GM23338 (cell line): Measurements from ENCODE around the gene NID2. TPM values are rescaled to one million over a fixed set of nuclear protein-coding genes. Genes with fewer than 3 reads are reported as not detected.

Experiments used
- ATAC-seq: fragments of 200-7000 bp; cut with Tn5 transposase; 3 replicates; pipeline ENCODE4 v1.9.1; 2020
- DNase-seq: peaks from one replicate; pipeline ENCODE4 v3.0.0-alpha.2; 2015; ENCODE audit warnings: low spot score
- H2AFZ ChIP-seq: fragments of 200-600 bp; sonication (generic); 2 replicates; pipeline ENCODE4 v1.8.0; 2016; ENCODE audit warnings: antibody characterized with exemption, mild to moderate bottlenecking, moderate library complexity
- H3F3A ChIP-seq: fragments of 200-600 bp; sonication (generic); replicated peaks from 2 replicates; pipeline ENCODE4 v1.8.0; 2017; ENCODE audit warnings: antibody characterized with exemption, mixed run types, low read depth
- H3K27ac ChIP-seq: fragments of 200-600 bp; sonication (generic); 2 replicates; pipeline ENCODE4 v1.6.1; 2016; ENCODE audit warnings: low read depth
- H3K27me3 ChIP-seq: fragments of 200-600 bp; sonication (generic); 2 replicates; pipeline ENCODE4 v1.8.0; 2016; ENCODE audit warnings: mild to moderate bottlenecking, mixed run types, moderate library complexity; ENCODE audit not compliant: insufficient read depth
- H3K36me3 ChIP-seq: fragments of 200-600 bp; sonication (generic); 2 replicates; pipeline ENCODE4 v1.8.0; 2016; ENCODE audit warnings: mild to moderate bottlenecking; ENCODE audit not compliant: insufficient read depth
- H3K4me1 ChIP-seq: fragments of 200-600 bp; sonication (generic); 2 replicates; pipeline ENCODE4 v1.8.0; 2016; ENCODE audit warnings: mild to moderate bottlenecking, moderate library complexity; ENCODE audit not compliant: insufficient read depth
- H3K4me2 ChIP-seq: fragments of 200-600 bp; sonication (generic); 2 replicates; pipeline ENCODE4 v1.7.1; 2017; ENCODE audit warnings: mixed run types
- H3K4me3 ChIP-seq: fragments of 200-600 bp; sonication (generic); 2 replicates; pipeline ENCODE4 v1.6.1; 2016; ENCODE audit warnings: mixed run types
- H3K79me2 ChIP-seq: fragments of 200-600 bp; sonication (generic); replicated peaks from 2 replicates; pipeline ENCODE4 v1.8.0; 2017; ENCODE audit warnings: mild to moderate bottlenecking; ENCODE audit not compliant: insufficient read depth
- H3K9me2 ChIP-seq: fragments of 200-600 bp; sonication (generic); 2 replicates; pipeline ENCODE4 v1.8.0; 2017; ENCODE audit not compliant: insufficient read depth
- H4K20me1 ChIP-seq: fragments of 200-600 bp; sonication (generic); replicated peaks from 2 replicates; pipeline ENCODE4 v1.8.0; 2017; ENCODE audit warnings: mild to moderate bottlenecking; ENCODE audit not compliant: insufficient read depth
- H3K27ac Mint-ChIP-seq: 2 replicates; pipeline ENCODE4 v1.8.0; 2020; ENCODE audit warnings: inconsistent platforms, mild to moderate bottlenecking, moderate library complexity, mixed read lengths
- H3K27me3 Mint-ChIP-seq: 3 replicates; pipeline ENCODE4 v1.8.0; 2022; ENCODE audit warnings: low read depth, mild to moderate bottlenecking, moderate library complexity, mixed read lengths, inconsistent platforms; ENCODE audit not compliant: insufficient read depth, poor library complexity
- H3K36me3 Mint-ChIP-seq: 3 replicates; pipeline ENCODE4 v1.8.0; 2021; ENCODE audit warnings: low read depth, mild to moderate bottlenecking, inconsistent platforms, moderate library complexity, mixed read lengths
- H3K4me1 Mint-ChIP-seq: 3 replicates; pipeline ENCODE4 v1.8.0; 2020; ENCODE audit warnings: mild to moderate bottlenecking, inconsistent platforms, mixed read lengths
- H3K4me3 Mint-ChIP-seq: 3 replicates; pipeline ENCODE4 v1.8.0; 2021; ENCODE audit warnings: moderate library complexity, mild to moderate bottlenecking, inconsistent platforms, mixed read lengths
- H3K9me3 Mint-ChIP-seq: 3 replicates; pipeline ENCODE4 v1.8.0; 2020; ENCODE audit warnings: moderate library complexity, mild to moderate bottlenecking, inconsistent platforms, mixed read lengths
- NANOG ChIP-seq: IDR thresholded peaks from 2 replicates; pipeline ENCODE4 v1.6.1; 2016; ENCODE audit warnings: antibody characterized with exemption, borderline replicate concordance
- POLR2AphosphoS5 ChIP-seq: IDR thresholded peaks from 2 replicates; pipeline ENCODE4 v1.6.1; 2016; ENCODE audit warnings: antibody characterized with exemption, low read depth
- ZNF114 ChIP-seq: fragments of 250-450 bp; sonication (Bioruptor Pico); IDR thresholded peaks from 2 replicates; pipeline ENCODE4 v1.5.0; 2020; ENCODE audit warnings: mild to moderate bottlenecking, moderate library complexity
- polyA plus RNA-seq: library from polyadenylated mRNA; unstranded; fragments of >200 nt; fragmentation: Nextera tagmentation; extraction: Ambion mirVana; gene quantifications from 2 replicates; pipeline ENCODE4 v1.2.1, GENCODE V29; 2016
- total RNA-seq: library from RNA; depleted of rRNA; stranded (reverse); fragments of >200 nt; shearing (Covaris generic); gene quantifications from 2 replicates; pipeline ENCODE4 v1.2.3, GENCODE V29; 2014
- TF ChIP-seq, protein P1 (sequence below): fragments of 250-450 bp; sonication (Bioruptor Pico); IDR thresholded peaks from 2 replicates; pipeline ENCODE4 v1.5.0; 2020; ENCODE audit warnings: mild to moderate bottlenecking, moderate library complexity
- TF ChIP-seq, protein P2 (sequence below), 2 experiments: fragments of 200-600 bp in 1 of 2; sonication (generic) in 1 of 2; conservative IDR thresholded peaks; 2 replicates each; pipeline versions ENCODE4 v1.5.1 to v1.6.1; 2016 to 2017; ENCODE audit warnings: antibody characterized with exemption in 2 of 2, low read depth in 2 of 2, mild to moderate bottlenecking in 2 of 2, moderate library complexity in 1 of 2
- TF ChIP-seq, protein P3 (sequence below): IDR thresholded peaks from one replicate; pipeline ENCODE4 v1.6.1; 2018; ENCODE audit warnings: antibody characterized with exemption; ENCODE audit not compliant: unreplicated experiment
- TF ChIP-seq, protein P4 (sequence below): IDR thresholded peaks from 2 replicates; pipeline ENCODE4 v1.6.1; 2016; ENCODE audit warnings: antibody characterized with exemption

Gene NID2
- total and polyA plus RNA-seq, 2 experiments from 2014 or later: 4.3 to 10.4 TPM

DNA sequence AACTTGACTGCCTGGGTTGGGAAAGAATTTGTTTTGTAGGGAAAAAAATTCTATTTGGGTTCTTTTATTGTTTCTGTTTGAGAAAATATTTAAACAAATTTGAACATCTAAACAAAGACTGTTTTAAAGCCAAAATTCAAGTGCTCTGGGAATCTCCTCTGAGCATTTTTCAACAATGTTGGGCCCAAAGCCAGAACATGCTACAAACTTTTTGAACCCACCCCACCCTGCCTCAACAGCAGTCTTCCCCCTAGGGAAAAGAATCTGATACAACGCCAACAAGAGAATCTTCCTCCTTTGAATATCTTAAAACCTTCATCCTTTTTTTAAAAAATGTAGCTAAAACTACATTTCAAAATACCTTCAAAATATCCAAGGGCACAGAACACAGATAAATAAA, 20.4 kb upstream of the NID2 start (continued):
- TF ChIP-seq, protein P1, sequence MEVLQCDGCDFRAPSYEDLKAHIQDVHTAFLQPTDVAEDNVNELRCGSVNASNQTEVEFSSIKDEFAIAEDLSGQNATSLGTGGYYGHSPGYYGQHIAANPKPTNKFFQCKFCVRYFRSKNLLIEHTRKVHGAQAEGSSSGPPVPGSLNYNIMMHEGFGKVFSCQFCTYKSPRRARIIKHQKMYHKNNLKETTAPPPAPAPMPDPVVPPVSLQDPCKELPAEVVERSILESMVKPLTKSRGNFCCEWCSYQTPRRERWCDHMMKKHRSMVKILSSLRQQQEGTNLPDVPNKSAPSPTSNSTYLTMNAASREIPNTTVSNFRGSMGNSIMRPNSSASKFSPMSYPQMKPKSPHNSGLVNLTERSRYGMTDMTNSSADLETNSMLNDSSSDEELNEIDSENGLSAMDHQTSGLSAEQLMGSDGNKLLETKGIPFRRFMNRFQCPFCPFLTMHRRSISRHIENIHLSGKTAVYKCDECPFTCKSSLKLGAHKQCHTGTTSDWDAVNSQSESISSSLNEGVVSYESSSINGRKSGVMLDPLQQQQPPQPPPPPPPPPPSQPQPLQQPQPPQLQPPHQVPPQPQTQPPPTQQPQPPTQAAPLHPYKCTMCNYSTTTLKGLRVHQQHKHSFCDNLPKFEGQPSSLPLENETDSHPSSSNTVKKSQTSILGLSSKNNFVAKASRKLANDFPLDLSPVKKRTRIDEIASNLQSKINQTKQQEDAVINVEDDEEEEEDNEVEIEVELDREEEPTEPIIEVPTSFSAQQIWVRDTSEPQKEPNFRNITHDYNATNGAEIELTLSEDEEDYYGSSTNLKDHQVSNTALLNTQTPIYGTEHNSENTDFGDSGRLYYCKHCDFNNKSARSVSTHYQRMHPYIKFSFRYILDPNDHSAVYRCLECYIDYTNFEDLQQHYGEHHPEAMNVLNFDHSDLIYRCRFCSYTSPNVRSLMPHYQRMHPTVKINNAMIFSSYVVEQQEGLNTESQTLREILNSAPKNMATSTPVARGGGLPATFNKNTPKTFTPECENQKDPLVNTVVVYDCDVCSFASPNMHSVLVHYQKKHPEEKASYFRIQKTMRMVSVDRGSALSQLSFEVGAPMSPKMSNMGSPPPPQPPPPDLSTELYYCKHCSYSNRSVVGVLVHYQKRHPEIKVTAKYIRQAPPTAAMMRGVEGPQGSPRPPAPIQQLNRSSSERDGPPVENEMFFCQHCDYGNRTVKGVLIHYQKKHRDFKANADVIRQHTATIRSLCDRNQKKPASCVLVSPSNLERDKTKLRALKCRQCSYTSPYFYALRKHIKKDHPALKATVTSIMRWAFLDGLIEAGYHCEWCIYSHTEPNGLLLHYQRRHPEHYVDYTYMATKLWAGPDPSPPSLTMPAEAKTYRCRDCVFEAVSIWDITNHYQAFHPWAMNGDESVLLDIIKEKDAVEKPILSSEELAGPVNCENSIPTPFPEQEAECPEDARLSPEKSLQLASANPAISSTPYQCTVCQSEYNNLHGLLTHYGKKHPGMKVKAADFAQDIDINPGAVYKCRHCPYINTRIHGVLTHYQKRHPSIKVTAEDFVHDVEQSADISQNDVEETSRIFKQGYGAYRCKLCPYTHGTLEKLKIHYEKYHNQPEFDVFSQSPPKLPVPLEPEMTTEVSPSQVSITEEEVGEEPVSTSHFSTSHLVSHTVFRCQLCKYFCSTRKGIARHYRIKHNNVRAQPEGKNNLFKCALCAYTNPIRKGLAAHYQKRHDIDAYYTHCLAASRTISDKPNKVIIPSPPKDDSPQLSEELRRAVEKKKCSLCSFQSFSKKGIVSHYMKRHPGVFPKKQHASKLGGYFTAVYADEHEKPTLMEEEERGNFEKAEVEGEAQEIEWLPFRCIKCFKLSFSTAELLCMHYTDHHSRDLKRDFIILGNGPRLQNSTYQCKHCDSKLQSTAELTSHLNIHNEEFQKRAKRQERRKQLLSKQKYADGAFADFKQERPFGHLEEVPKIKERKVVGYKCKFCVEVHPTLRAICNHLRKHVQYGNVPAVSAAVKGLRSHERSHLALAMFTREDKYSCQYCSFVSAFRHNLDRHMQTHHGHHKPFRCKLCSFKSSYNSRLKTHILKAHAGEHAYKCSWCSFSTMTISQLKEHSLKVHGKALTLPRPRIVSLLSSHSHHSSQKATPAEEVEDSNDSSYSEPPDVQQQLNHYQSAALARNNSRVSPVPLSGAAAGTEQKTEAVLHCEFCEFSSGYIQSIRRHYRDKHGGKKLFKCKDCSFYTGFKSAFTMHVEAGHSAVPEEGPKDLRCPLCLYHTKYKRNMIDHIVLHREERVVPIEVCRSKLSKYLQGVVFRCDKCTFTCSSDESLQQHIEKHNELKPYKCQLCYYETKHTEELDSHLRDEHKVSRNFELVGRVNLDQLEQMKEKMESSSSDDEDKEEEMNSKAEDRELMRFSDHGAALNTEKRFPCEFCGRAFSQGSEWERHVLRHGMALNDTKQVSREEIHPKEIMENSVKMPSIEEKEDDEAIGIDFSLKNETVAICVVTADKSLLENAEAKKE (CRISPR knock-in tag): no peak

DNA sequence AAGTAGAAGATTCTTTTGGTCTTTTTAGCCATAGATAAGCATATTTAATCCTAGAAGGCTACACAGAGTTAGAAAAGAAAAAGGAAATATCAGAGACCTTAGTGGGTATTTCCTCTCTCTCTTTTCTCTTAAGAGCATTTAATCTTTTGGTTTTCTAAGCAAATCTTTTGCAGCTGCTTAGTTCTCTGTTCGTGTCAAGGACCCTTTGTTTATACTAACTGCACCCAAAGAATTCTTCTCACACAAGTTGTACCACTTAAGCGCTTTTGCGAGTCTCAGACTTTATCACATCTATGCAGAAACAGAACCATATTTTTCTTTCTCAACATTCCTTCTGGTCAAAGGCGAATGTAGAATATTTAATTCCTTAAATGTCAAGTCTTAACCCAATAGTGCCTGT, 17.9 kb upstream of the NID2 start:
- Histone ChIP-seq H3F3A (no peaks in the 10 kb centered on the region), H3K27me3 (no peaks in the 10 kb centered on the region), H3K79me2 (no peaks in the 10 kb centered on the region), H3K4me1 (no peaks in the 10 kb centered on the region), H3K27ac (no peak overlapping the region), H3K4me2 (no peak overlapping the region), H4K20me1 (no peaks in the 10 kb centered on the region), H3K4me3 (no peak overlapping the region), H2AFZ (no peak overlapping the region), H3K36me3 (no peaks in the 10 kb centered on the region), H3K9me2 (0 out of 2 replicates have a peak, but pooled peaks cover 6% of the 10 kb centered on the region)
- H3K27me3 Mint-ChIP-seq: no peaks in the 10 kb centered on the region
- DNase-seq: no peak
- TF ChIP-seq, protein P2, sequence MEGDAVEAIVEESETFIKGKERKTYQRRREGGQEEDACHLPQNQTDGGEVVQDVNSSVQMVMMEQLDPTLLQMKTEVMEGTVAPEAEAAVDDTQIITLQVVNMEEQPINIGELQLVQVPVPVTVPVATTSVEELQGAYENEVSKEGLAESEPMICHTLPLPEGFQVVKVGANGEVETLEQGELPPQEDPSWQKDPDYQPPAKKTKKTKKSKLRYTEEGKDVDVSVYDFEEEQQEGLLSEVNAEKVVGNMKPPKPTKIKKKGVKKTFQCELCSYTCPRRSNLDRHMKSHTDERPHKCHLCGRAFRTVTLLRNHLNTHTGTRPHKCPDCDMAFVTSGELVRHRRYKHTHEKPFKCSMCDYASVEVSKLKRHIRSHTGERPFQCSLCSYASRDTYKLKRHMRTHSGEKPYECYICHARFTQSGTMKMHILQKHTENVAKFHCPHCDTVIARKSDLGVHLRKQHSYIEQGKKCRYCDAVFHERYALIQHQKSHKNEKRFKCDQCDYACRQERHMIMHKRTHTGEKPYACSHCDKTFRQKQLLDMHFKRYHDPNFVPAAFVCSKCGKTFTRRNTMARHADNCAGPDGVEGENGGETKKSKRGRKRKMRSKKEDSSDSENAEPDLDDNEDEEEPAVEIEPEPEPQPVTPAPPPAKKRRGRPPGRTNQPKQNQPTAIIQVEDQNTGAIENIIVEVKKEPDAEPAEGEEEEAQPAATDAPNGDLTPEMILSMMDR (conservative IDR thresholded peaks at IDR 0.05; ENCODE audit: low read depth in 2 of 2): no peak
- TF ChIP-seq POLR2AphosphoS5 (no peak), ZNF114 (CRISPR knock-in tag) (no peak), NANOG (no peak)
- TF ChIP-seq, protein P3, sequence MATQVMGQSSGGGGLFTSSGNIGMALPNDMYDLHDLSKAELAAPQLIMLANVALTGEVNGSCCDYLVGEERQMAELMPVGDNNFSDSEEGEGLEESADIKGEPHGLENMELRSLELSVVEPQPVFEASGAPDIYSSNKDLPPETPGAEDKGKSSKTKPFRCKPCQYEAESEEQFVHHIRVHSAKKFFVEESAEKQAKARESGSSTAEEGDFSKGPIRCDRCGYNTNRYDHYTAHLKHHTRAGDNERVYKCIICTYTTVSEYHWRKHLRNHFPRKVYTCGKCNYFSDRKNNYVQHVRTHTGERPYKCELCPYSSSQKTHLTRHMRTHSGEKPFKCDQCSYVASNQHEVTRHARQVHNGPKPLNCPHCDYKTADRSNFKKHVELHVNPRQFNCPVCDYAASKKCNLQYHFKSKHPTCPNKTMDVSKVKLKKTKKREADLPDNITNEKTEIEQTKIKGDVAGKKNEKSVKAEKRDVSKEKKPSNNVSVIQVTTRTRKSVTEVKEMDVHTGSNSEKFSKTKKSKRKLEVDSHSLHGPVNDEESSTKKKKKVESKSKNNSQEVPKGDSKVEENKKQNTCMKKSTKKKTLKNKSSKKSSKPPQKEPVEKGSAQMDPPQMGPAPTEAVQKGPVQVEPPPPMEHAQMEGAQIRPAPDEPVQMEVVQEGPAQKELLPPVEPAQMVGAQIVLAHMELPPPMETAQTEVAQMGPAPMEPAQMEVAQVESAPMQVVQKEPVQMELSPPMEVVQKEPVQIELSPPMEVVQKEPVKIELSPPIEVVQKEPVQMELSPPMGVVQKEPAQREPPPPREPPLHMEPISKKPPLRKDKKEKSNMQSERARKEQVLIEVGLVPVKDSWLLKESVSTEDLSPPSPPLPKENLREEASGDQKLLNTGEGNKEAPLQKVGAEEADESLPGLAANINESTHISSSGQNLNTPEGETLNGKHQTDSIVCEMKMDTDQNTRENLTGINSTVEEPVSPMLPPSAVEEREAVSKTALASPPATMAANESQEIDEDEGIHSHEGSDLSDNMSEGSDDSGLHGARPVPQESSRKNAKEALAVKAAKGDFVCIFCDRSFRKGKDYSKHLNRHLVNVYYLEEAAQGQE: no peak
- TF ChIP-seq, protein P4, sequence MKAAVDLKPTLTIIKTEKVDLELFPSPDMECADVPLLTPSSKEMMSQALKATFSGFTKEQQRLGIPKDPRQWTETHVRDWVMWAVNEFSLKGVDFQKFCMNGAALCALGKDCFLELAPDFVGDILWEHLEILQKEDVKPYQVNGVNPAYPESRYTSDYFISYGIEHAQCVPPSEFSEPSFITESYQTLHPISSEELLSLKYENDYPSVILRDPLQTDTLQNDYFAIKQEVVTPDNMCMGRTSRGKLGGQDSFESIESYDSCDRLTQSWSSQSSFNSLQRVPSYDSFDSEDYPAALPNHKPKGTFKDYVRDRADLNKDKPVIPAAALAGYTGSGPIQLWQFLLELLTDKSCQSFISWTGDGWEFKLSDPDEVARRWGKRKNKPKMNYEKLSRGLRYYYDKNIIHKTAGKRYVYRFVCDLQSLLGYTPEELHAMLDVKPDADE: no peak
- H3K9me3 Mint-ChIP-seq: peaks cover 8% of the 10 kb centered on the region; the same call in 2 of the 3 replicates
- H3K36me3 Mint-ChIP-seq: no peaks in the 10 kb centered on the region
- no peak overlapping the region for H3K4me3 Mint-ChIP-seq
- no peak overlapping the region for H3K27ac Mint-ChIP-seq
- no peaks in the 10 kb centered on the region for H3K4me1 Mint-ChIP-seq
- no peak for ATAC-seq
